SKM-1 (cell line): Measurements from ENCODE around the gene CLCNKB.
"Not testable (repeated sequence)": the region's sequence is repeated elsewhere in the genome, so short reads cannot be mapped to it uniquely, and the experiment has no call there.

ENCODE experiments used
- DNase-seq: peaks from one replicate; lab custom pipeline; 2025; ENCODE audit not compliant: unreplicated experiment; lab: John Stamatoyannopoulos, UW

CLCNKB gene

DNA sequence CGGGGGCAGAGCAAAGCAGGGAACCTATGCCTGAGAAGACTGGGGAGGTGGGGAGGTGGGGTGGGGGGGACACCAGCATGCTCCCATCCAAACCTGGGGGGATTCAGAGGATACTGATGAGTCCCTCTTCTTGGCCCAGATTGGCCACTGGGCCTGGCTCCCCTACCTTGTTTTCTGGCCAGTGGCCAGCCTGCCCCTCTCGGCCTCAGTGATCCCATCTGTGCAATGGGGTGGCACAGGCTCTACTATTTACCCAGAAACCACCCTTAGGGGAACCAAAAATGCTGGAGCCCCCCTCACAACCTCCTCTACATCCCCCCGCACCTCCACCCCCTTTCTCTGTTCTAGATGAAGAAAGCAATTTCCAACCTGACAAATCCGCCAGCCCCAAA lies 12.9 kb downstream of the CLCNKB start:
- not testable (repeated sequence) for DNase-seq

DNA sequence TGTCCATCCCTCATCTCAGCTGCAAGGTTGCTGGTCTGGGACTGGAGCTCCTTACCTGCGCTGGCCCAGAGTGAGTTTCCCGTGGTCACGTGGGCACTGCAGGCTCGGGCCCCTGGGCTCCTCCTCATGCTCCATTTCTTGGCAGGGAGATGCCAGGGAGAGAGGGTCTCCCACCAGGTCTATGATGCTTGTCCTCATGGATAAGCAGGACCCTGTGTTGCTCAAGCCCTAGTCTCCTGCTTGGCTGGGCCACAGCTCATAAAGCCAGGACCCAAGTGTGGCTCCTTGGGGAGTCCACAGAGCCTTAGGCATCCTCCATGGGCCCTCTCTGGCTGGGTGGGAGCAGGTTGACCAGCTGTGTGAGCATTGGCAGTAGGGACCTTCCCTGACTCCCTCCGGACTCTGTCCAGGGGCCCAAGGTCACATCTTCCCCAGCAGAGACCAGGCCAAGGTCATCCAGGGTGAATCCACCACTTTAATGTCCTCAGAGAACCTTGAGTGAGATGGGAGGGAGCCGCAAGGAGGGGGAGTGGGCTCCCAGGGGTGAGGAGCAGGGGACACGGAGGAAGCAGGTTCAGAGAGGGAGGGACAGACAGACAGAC lies 13.8 kb downstream of the CLCNKB start:
- not testable (repeated sequence) for DNase-seq

DNA sequence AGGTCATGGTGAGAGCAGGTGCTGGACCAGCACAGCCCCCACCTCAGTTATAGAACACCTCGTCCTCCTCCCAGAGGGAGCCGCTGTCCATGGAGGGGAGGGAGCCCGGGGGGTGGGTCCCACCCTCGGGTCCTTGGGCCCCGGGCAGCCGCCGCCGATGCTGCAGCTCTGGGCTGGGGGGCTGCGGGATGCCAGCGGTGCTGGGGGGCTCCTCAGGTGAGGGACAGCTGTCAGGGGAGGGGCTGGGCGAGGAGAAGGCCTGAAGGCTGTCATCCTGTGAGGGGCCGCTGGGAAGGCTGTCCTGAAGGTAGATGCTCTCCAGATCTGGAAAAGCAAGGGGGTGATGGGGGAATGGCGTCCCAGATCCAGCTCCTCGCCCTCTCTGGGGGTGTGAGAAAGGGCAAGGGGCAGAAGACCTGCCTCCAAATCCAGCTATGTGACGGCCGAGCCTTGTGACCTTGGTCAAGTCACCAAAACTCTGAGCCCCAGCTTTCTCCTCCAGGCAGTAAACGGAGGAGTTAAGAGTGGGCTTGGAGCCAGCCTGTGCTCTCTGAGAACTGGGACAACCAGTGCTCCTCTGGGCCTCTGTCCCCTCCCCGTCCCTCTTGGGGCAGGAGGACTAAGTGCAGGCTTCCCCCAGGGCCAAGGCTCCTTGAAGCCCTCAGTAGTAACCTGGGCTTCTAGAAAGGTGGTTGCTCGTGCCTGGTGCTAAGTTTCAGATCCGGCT lies 15.0 kb downstream of the CLCNKB start:
- not testable (repeated sequence) for DNase-seq

GRCh38 chr1:16061266-16061665 lies 17.7 kb downstream of the CLCNKB start:
- DNase-seq, result no peak

DNA sequence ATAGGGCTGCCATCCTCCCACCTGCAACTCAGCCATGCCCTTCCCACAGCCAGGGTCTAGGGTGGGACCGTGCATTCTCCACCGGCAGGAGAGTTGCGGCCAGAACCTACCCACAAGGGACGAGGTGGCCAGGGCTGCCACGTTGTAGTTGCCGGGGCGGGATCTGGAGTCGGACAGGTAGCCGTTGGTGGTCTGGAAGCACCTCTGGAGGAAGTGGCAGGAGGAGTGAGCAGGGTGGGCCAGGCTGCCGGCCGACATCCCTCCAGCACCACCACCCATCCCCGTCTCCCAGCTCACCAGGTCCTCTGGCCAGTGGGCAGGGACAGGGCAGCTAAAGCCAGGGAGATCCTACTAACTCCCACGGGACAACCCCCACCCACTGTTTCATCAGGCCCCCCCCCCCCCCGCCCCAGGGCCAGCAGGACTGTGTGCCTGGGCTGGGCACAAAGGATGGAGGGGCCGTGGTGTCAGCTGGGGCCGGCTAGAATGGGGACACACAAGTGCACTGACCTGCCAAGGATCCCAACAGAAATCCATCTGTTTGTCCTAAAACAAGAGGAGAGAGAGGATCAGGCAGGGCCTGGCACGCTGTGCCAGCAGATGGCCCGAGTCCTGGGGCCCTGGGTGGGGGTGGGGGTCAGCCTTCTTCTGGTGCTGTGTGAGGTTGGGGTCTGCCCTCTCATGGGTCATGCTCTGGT lies 18.6 kb downstream of the CLCNKB start:
- DNase-seq, result not testable (repeated sequence)

DNA sequence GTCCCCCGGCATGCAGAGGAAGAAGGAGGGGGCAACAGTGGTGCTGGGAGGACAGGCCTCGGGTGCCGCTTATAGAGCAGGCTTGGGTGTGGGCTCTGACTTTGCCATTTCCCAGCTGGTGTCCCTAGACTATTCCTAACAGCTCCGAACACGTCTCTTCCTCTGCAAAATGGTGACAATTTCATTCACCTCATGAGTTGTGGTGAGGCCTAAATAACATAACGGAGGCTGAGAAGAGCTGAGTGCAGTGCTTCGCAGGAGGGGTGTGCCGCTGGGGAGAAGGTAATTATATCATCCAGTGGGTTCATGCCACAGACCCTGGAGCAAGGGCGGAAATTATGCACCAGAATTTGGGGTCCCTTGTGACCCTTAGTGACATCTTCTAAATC lies 19.1 kb downstream of the CLCNKB start:
- DNase-seq, result not testable (repeated sequence)

DNA sequence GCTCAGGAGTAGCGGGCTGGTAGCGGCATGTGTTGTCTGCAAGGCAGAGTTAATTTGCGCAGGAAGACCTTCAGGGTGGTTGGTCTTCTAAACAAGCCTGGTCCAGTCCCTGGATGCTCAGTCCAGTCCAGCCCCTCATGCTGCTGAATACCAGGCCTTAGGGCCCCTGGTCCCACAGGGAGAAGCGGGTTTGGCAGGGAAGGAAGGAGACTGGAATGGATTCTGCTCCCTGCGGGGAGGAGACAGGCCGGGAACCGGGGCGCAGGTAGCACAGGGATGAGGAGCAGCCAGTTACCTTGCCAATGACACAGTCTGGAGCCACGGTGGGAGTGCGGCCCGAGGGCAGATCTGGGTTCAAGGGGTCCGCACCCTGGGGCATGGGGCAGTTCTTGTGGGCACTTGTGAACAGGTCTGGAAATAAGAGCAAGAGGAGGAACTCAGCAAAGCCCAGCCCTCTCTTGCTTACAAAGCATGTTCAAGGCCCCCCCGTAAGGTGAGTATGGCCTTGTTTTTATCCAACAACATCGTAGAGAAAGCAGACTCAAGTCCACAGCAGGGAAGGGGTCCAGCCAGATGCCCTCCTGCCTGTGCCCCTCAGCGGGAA lies 19.7 kb downstream of the CLCNKB start:
- DNase-seq, result no peak

- DNase-seq, result no peak
Observed at GRCh38 chr1:16063921-16064320, 20.3 kb downstream of the CLCNKB start.

- no peak for DNase-seq
Observed at GRCh38 chr1:16064536-16065268, 21.1 kb downstream of the CLCNKB start.

DNA sequence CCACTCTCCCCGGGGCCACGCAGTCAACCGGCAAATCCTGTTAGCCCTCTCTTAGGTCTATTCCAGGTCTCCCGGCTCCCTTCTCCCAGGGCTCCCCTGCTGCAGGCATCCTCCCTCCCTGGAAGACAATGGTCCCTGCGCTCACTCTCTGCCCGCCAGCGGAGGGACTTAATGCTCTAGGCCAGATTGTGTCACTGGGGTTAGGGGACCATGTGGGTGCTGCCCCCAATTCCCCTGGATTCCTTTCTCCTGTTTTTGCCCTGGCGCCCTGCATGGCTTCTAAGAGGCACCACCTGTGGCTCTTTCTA lies 21.6 kb downstream of the CLCNKB start:
- no peak for DNase-seq

- DNase-seq, result no peak
Observed at GRCh38 chr1:16066245-16066644, 22.7 kb downstream of the CLCNKB start.

DNA sequence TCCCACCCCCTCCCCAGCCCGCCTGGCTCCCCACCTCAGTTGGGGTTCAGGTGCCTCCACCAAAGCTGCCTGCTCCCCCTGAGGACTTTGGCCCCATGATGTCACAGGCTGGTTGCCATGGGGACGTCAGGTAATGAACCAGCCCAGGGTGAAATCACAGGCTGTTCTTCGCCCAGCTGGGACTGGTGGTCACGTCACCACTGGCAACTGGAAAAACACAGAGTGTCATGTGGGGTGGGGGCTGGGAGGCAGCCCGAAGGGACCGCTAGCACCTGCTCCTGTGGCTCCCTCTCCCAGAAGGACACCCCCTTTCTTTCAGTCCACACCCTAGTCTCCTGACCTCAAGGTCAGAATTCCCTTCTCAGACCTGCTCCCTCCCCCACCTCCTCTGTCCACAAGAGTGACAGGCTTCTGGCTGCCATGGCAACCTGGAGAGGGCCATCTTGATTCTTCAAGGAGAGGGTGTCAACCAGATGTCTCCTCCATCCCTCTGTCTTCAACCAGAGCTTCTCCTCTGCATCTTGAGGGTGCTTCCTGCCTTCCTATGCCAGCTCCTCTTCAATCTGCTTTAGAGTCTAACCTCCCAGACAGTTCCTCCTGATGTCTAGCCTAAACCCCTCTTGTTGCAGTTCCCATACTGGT lies 23.7 kb downstream of the CLCNKB start:
- no peak for DNase-seq

- no peak for DNase-seq
Observed at GRCh38 chr1:16067933-16068332, 24.4 kb downstream of the CLCNKB start.

GRCh38 chr1:16068356-16069270 lies 25.0 kb downstream of the CLCNKB start:
- no peak for DNase-seq

GRCh38 chr1:16070640-16071355 lies 27.2 kb downstream of the CLCNKB start:
- no peak for DNase-seq

GRCh38 chr1:16071614-16072013 lies 28.0 kb downstream of the CLCNKB start:
- no peak for DNase-seq

- DNase-seq, result no peak
Observed at GRCh38 chr1:16072095-16072494, 28.5 kb downstream of the CLCNKB start.

DNA sequence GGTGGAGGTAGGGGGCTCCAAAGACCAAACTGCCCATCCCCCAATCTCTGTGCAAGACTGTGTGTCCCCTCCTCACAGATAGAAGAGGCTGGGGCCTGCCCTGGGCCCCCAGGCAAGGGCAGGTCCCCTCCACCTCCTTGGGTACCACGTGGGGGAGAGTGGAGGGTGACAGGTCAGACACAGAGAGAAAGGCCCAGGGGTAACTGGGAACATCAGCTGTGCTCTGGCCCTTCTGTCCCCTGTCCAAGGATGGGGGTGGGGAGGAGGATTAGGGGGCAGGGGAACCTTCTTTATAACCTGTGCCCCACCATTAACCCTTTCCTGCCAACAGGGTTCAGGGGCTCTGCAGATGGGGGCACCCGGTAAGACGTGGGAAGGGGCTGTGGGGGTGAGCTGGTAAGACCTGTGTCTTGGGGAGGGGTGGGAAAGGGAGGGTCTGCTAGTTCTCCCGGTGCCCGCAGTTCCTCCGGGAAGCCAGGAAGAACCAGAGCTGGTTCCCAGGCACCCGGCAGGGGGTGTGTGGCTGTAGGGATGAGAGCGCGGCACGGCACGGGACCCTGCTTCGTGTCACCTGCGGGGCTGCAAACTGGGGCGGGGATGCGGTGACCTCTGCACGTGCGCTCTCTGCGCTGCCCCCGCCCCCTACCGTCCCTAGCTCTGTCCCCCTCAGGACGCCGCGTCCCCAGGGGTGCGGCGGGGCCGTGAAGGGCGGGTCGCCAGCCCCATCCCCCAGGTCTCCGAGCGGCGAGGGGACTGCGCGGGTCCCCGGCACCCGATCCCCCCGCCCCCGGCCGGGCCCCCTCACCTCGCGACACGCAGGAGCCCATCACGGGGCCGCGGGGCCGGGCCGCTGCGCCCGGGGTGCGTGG lies 29.3 kb downstream of the CLCNKB start:
- no peak for DNase-seq
